ELR (cell line): Measurements from ENCODE around the gene CELSR3.

Experiments
- DNase-seq: peaks from one replicate; pipeline ENCODE4 v3.0.0-alpha.2; 2015; ENCODE audit warnings: low read depth

Gene CELSR3

DNA sequence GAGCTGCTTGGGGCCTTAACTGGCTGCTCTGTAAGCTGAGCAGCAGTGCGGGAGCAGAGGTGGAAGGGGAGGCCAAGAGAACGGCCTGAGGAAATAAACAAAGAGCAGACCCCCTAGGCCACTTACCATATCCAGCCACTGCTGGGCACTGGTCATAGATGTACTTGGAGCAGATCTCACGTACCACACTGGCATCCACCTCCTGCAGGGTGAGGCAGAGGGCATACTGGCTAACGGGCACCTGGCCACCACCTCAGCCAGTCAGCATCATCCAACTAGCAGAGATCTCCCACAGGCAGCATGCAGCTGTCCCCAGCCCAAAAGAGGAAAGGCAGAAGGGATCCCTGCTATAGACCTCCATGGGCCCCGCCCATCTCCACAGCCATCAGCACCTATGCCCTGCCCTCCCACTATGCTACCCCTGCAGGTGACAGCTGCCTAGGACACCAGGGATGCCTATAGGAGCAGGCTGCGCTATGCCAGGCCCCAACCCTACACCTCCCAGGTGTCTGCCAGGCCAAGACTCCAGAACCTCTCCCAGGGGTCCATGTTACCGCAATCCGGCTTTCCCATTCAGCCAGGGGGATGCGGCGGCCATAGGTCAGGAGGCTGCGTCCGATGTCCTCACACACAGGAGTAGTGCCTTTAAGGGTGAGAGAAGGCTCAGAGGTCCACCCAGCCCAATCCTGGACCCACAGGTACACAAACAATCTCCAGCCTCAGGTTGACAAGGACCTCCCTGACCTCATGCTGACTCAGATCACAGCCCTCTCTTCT lies 63.0 kb downstream of the CELSR3 start:
- no peak for DNase-seq

DNA sequence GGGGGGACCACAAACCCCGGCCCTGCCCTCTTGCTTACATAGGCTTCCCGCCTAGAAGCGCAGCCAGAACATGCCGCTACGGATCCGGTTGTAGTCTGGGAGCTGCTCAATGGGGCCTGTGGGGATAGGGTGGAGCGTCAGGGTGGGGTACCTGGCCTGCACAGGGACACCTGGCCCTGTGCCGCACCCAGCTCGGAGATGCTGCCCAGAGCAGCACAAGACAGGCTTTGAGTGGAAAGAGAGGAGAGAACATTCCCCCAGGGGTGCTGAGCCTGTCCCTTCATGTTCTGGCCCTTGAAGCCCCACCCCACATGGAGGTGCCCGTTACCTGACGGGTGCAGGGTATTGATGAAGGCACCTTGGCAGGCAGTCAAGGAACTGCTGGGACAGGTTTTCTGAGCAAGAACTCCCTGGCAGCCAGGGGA lies 63.6 kb downstream of the CELSR3 start:
- no peak for DNase-seq

DNA sequence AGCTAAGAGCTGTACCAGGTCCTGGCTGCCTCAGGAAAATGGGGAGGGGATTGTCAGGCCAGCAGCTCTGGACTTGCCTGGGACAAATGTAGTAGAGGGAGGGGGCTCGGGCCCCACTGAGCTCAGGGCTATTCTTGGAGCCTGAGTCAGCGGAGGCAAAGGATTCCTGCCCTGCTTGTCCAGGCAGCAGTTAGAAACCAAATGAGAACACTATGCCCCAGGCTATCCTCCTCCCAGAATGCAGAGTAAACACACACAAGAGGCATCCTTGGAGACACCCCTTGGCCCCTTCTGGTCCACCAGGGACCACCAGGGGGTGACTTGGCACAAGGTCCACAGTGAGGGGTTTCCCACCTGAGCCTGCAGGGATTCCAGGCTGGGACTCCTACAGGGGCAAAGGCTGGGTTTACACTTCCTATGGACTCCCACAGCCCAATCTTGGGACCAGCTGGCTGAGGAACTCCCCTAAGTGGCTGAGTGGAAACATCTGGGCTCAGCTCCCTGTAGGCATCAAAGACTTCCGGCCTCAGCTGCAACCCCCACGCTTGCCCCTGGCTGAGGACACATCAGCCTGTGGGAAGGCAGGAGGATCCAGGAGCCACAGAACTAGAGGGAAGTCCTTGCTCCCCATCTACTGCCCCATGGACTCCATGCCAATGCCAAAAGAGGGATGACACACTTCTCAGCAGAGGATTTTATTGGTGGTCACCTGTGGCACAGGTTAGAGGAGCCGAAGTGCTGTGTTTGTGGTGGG lies 64.2 kb downstream of the CELSR3 start:
- DNase-seq, result peak; percentile 92

DNA sequence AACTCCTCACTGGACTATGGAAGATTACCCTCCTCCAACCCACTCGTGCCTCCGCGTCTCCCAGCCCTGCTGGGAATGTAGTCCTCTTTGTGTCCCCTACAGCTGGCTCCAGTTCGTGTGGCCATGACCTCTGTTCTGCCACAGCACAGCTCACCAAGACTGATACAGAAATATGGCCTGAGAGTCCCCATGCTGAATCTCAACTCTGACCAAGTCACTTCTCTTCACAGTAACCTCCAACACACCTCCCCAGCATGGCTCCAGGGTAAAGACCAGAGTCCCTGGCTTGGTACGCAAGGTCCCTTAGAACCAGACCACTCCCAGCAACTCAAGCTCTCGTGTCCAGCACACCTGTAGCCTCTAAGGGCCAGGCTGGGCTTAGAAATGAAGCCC lies 65.3 kb downstream of the CELSR3 start:
- DNase-seq, result no peak

DNA sequence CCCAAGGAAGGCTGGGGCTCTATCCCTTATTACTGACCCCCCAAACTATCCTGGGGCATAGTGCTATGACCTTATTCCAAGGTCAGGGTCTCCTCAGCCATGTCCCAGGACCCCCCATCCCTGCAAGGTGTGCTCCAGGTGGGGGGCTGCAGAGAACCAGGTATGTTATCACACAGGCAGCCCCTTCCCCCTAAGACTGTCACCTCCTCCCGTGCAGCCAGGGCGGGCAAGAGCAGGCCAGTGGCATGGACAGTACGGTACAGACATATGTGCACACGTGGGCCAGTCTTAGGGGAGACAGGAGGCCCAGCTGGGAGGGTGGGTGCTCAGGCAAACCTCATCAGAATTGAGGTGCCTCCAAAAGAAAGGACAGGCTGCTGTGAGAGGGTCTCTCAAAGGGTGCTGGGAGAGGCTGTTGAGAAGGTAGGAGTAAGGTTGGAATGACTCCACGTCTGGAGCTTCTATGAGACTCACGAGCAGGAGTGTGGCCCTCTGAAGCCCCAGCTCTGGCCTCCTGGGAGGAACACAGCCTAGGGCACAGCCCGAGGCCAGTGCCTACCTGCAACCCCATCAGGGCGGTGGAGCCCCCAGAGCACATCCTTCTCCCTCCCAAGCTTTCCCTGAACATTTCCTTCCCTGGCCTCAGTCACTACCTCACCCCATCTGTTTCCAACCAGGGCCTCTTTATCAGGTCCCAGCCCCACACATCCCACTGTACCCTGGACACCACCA lies 65.8 kb downstream of the CELSR3 start:
- DNase-seq, result no peak

DNA sequence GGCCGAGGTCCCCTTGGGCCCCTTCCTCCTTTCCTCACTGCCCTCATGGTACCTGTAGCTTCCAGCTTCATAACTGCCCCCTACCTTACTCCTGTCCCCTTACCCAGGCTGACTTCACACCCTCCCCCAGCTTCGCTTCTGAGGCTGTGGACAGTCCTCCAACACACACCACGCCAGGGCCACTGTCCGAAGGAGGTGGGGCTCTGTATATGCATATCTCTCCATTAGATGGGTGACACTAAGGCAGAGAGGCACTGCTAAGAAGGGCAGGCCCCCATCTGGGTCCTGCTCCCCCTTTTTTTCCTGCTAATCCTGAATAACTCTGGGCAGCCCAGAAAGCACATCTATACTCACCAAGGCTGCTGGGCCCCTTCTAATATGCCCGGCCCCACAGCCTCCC lies 66.5 kb downstream of the CELSR3 start:
- peak; percentile 12 for DNase-seq

DNA sequence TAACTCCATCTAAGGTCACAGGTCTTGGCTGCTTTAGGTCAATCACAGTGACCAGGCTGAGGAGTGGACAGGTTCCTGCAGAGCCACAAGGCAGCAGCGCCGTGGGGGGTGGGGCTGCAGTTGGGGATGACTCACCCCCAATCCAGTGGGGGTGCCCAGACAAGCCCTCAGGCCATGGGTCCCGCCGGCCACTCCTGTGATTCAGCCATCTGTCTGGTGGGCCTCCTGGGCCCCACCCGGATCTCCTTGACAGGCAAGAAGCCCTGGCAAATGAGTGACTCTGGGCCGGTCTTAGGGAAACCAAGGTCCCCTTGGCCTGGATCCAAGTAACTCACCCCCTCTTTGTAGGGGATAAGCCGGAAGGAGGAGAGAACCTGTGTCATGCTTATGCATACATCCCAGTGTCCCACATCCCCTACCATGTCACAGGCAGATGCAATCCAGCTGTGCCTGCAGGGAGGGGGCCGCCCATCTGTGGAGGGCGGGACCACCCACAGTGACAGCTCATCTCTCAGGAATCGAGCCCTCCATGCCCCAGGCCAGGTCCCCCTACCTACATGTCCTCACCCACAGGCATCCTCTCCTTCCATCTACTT lies 67.1 kb downstream of the CELSR3 start:
- DNase-seq, result peak; percentile 98

DNA sequence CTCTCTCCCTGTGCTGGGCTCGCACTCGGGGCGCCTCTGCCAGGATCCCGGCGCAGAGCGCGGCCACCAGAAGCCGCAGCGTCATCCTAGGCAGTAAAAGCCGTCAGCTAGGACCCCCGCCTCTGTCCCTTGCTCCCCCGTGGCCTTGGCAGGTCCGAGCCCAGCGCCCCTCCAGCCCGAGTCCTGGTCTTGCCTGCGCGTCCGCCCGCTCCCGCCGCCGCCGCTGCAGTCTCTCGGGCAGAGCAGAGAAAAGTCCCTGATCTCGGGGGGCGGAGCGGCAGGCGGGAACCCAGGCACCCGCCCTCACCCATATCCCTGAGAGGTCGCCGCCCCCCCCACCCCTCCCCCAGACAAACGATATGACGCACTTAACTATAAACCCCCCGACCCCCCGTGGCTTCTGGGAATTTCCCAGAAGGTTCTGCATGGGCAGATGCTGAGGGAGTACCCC lies 67.6 kb downstream of the CELSR3 start, which contains the start of gene COL7A1:
COL7A1 (minus strand) TSS at position 255 of the 451 bp plus-strand sequence; CDS start at position 85, 170 bp downstream.
- DNase-seq, result no peak

DNA sequence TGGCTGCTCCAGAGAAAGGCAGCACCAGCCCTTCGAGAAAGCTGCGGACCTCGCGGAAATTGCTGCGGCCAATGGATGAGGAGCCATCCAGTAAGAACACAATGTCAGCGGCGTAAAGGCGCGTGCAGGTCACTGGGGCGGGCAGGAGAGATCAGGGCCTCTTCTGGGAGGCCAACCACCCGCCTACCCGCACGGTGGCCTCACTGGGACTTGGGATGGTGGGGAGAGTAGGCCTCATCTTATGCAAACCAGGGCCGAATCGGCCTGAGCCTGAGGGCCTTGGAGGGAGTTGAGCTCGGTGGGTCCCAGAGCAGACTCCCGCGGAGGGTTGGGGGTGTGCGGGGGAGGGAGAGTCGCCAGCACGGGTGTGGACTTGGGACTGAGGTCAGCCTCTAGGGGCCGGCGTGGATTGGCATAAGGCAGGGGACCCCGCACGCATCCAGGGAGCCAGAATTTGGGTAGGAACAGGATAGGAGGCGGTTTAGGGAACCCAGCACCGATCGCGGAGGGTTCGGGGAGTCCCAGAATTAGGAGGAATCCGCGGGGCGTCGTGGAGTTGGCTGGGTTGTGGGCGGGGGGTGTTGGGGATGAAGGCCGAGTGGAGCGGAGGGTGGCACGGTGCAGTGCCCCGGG lies 68.2 kb downstream of the CELSR3 start:
- DNase-seq, result peak; percentile 57

DNA sequence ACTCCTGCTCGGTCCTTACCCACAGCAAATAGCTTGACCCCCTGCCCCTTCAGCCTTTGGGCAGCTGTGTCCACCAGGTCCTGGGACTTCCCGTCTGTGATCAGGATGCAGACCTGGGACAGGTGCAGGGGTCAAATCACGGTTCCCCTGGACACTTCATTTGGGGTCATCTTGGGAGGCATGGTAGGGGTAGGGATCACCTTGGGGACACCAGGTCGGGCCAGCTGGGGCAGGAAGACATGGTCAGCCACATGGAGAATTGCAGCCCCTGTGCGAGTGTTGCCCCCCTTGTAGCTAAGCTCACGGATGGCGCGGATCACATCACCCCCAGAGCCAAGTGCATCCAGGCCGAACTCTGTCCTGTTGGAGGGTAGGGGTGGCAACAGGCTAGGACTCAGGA lies 69.3 kb downstream of the CELSR3 start:
- DNase-seq, result no peak

DNA sequence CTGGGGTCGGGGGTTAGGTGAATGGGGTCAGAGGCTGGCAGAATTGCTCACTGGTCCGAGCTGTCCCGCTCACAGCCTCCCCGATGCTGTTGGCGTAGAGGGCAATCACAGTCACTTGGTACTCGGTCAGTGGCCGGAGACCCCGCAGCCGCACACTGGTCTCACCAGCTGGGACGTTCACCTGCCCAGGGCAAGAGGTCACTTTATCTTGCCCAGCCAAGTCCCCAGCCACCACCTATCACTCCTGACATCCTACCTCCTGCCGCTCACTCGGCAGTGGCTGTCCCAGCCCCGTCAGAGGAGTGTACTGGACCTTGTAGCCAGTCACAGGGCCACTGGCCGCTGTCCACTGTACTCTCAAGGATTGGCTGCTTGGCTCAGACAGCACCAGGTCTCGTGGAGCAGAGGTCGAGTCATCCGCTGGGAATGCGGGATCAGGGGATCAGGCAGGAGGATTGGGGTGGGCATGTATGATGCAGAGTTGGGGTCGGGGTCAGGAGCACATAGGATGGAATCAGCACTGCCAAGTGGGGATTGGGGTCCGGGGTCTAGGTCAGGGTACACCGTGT lies 70.1 kb downstream of the CELSR3 start:
- peak; percentile 60 for DNase-seq

DNA sequence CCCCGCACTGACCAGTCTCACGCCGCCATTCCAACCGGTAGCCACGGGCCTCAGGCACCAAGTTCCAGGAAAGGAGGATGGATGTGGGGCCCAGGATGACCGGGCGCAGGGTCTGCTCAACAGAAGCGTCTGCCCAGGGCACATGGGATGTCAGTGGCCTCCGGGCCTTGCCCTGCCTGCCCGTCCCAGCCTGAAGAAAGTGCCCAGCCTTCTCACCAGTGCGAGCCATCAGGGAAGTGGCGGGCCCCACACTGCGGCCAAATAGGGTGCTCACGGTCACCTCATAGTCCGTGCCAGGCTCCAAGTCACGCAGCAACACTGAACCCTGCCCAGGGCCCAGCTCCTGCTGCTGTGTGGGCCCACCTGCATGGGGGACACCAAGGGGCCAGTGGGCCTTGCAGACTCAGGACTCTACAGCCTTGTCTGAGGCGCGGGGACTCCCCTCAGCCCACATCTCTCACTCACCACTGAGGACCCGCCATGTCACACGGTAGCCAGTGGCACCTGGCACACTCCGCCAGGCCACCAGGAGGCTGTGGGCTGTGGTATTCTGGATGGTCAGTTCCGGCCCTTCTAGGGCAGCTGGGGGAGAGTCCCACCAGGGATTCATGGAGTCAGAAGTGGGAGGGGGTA lies 70.7 kb downstream of the CELSR3 start:
- DNase-seq, result no peak

DNA sequence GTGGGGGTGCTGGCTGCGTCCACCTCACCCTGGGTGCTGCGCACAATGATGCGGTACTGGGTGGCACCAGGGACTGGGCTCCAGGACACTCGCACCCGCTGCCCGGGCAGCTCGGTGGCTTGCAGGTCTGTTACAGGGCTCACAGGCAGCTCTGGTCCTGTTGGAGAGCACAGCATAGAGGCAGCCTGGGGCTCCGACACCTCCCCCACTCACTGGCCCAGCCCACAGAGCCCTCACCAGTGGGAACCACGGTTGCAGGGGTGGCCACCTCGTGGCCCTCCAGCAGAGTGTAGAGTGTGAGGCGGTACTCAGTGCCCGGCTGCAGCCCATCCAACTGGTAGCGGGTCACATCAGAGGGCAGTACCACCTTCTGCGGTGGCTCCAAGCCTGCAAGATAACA lies 71.2 kb downstream of the CELSR3 start:
- DNase-seq, result no peak

DNA sequence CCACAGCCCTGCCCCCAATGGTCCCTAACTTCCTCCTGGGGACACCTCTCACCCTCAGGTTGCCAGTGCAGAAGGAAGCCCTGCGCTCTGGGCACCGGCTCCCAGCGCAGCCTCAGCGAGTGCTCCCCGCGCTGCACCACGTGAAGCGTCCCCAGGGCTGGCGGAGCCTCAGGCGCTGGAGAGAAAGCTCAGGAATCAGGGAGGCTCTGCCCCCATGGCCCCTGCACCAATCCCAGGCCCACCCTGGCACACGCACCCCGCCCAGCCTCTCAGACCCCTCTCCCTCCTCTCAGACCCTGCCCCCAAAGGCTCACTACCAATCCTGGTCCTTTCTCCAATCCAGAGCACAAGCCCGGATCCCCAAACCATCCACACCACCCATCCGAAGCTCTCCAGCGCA lies 74.5 kb downstream of the CELSR3 start:
- no peak for DNase-seq

DNA sequence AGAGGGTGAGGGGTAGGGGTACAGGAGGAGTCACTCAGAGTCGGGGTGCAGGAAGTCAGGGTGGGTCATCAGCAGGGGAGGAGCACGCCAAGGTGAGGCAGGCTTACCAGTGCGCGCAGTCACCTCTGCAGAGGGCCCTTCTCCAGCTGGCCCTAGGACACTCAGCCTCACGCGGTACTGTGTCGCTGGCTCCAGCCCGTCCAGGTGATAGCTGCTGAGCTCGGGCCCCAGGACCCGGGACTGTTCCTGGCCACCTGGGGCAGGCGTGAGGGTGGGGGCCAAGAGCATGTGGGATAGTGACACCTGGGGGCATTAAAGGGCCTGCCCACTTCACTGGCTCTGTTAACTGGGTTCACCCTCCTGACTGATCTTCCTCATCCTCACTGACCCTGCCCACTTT lies 75.0 kb downstream of the CELSR3 start:
- DNase-seq, result no peak
